Measurements from ENCODE around the gene SPON1.

DNA sequence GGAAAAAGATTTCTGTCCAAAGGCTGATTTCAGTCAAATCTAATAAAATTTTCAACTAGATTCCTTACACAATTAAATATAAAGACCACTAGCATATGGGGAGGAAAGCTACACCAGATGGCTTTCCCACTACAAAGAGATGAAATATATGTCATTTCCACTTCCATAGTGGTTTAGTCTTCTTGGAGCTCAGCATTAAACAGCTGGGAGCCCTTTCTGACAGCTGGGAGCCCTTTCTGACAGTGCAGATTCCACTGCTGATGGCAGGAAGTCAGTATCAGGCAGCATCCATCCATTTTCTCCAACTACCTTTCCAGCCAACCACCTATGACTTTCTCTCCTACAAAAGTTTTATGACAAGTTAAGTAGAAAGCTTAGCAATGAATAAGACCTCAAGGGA, 218.6 kb downstream of the SPON1 start:
- TF ChIP-seq ZNF274 (IDR thresholded peaks at IDR 0.05; ENCODE audit: low read depth, low read length) (no peak), YY1 (IDR thresholded peaks at IDR 0.05; ENCODE audit: insufficient read depth, insufficient read length) (no peak)

All from NT2/D1 (cell line).